ENCODE results near the gene NFXL1.
"Not testable (repeated sequence)": the region's sequence is repeated elsewhere in the genome, so short reads cannot be mapped to it uniquely, and the experiment has no call there.

The NFXL1 gene

DNA sequence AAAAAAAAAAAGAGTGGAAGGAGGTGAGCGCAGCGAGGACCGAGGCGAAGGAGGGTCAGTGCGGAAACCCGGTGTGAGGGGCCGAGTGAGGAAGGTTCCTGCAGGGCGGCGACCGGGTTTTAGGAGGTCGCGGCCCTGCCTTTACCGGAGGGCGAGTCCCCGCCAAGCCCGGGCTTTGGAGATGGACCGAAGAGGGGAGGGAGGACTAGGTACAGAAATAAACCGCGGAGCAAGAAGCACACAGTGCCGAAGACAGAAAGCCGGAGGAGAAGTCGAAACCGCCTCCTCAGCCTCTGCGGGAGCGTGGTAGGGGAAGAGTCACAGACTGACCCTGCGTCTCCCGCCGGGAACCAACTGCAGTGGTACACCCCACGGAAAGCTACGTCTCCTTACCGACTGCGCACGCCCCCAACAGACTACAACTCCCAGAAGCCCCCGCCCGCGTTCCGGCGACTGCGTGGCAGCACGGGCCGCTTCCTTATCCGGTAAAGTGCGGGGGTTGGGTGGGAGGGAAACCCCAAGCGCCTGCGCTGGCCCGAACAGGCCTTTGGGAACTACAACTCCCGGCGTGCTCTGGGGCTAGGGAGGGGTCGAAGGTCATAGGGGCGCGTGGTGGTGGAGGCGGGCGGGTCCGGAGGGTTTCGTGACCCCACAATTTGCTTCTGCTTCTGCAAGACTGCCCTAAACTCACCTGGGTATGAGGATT, at the start of gene NFXL1:
NFXL1 (minus strand) TSS at position 364 of the 706 bp plus-strand sequence. CDS start 380 bp downstream, outside the sequence.
- DNase-seq, result peak; percentile 75 to 99 (median 96)

DNA sequence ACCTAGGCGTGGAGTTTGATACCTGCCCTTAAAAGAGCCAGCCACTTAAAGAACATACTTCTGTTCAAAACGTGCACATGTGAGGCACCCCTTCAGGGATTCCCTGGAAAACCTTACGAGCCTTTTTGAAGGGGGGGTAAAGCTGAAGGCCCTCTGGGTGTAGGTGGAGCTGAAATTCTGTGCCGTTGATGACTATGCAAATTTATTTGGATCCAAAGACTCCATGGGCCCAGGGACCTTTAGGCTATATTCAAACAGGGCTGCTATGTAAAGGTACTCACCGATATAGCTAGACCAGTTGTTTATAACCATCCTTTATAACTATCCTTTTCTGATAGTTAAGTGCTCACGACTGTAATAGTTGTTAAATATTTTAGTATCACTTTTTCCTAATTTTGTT, 40.3 kb upstream of the NFXL1 start:
- DNase-seq, result no peak

DNA sequence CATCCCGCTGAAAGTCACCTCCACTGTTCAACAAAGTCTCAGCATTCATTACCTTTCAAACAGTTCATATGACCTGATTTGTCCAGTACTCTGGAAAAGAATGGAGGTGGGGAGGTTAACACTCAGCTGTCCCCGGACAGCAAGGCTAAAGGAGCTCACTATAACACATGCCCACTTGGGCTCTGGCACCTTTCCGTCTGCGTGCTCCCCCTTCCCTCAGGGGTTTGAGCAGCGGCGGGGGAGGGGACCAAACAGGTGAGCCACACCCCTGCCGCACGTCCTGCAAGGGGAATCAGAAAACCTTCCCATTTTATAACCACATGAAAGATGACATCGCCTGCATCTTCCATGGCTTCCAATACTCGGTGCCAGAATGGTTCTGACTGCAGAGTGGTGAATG, 39.9 kb upstream of the NFXL1 start:
- no peak for DNase-seq

DNA sequence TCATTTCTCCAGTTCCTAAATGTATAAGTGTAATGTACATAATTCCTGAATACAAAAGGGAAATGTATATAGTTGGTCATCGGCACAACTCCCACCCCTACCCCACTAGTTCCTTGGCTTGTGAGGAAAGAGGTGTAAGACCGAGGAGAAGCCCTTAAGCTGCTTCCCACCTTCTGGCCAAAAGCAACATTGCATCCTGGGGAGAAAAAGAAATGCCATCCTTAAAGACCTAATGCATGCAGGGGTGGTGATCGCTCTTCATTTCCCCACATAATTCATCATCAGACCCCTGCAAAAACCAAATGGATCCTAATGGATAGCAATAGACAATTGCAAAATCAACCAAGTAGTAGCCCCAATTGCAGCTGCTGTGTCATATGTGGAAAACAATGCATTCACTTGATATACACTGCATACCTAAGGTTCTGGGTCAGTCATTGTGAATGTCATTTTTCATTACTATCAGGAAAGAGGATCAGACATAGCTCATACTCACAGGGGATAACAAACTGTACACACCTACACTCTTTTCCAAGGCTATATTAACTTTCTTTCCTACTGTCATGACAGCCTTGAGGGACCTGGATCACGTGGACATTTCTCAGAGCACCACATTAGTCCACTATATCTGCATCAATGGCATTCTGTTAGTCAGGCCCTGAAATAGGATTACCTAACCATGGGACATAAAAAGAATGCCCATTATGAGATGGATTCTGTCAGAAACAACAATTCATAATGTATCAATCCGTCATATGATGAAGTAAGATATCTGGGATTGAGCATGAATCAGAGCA, 31.7 kb upstream of the NFXL1 start:
- no peak for DNase-seq

DNA sequence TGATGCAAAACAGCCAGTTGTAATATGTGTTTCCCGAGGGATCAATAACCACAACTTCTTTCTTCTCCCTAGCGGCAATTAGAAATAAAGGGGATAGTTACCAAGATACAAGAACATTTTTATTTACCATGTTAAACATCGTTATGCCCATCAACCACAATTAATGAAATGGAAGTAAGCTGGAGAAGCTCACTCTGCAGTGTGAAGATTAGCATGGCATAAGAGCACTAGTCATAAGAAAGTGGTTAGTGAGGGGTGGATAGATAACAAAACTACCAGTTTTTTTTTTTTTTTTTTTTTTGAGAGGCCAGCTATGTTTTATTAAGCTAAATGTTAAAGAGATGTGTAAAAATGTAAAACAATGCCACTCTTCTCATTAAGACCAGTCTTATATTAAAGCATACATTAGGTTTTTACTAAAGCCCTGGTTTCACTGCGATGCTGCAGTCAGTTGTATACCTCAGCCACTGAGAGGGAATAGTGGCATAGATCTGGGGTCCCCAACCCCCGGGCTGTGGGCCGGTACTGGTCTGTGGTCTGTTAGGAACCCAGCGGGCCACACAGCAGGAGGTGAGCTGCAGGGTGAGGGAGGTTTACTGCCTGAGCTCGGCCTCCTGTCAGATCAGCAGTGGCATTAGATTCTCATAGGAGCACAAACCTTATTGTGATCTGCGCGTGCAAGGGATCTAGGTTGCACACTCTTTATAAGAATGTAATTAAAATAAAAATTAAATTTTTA, 27.9 kb upstream of the NFXL1 start:
- no peak for DNase-seq

DNA sequence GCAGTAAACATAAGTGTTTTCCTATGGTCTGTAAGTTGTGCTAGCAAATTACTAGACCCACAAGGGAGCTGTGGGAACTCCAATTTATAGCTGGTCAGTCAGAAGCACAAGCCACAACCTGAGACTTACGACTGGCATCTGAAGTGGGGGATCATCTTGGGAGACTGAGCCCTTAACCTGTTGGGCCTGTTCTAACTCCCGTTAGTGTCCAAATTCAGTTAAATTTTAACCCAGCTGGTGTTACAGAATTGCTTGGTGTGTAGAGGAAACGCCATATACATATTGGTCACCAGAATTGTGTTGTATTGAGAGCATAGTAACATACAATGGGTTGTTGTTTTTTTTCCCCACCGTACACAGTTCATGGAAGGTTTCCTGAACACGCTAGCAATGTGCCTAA, 25.1 kb upstream of the NFXL1 start:
- DNase-seq, result no peak

DNA sequence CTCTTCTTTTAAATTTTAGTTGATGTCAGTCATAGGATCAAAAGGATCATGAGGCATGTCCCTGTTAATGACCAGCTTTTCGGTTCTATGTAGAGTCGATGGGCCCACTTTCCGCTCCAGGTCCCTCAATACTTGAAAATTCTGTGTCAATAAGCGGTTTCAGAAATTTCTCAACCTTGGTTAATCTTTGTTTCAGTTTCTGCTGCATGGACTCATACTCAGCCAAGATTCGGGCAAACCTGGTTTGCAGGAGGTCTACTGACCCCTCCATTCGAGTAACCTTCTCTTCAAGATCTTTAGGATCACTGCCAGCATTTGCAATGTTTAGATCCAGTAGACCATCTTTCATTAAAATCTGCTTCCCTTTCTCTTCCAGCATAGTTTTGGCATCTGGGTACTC, 22.0 kb upstream of the NFXL1 start:
- no peak for DNase-seq

DNA sequence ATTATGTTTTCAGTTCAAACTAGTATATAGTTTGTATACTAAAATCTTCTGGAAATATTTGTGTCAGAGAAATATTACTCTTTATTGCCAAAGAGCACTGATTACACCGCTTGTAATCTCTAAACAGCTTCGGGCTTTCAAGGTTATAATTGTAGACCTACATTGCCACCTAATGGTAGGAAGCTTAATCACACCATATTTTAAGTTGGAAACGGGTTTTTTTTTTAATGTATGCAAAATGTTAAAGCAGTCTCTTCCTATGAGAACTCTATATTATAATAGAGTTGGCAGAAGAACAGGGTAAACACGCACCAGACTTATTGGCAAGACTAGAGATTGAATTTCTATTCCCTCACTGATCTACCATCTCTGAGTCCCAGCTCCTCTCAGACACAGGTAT, 19.5 kb upstream of the NFXL1 start:
- DNase-seq, result peak in 1 of 56 donors; percentile 27

DNA sequence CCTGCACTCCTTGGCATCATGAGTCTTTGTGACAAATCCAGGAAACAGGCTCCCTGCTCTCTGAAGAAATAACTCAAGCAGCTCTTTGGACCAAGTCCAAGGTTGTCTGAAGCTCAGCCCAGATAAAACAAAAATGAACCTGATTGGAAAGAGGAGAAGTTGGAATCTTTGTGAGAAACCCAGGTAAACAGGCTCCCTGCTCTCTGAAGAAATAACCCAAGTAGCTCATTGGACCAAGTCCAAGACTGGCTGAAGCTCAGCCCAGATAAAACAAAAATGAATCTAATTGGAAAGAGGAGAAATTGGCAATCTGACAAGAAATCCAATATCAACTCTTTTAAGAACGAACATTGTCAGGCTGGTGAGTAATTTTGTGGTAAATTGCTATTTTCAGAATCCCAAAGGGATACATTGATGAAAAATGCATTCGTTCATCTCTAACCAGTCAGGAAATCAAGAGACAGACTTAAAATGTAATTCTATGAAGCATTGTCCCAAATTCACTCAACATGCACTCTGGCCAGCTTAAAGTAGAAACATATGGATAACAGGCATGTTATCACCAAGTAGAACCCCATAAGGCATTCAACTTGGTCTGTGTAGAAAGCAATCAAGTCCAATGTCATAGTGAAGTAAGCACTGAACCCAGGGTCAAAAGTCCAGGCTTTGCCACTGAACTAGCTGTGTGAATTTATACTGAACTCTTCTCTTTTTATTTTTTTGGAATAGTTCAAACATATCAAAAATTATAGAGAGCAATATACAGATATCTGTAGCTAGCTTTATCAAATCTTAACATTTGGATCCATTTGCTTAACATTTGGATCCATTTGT, 16.8 kb upstream of the NFXL1 start:
- DNase-seq, result no peak

DNA sequence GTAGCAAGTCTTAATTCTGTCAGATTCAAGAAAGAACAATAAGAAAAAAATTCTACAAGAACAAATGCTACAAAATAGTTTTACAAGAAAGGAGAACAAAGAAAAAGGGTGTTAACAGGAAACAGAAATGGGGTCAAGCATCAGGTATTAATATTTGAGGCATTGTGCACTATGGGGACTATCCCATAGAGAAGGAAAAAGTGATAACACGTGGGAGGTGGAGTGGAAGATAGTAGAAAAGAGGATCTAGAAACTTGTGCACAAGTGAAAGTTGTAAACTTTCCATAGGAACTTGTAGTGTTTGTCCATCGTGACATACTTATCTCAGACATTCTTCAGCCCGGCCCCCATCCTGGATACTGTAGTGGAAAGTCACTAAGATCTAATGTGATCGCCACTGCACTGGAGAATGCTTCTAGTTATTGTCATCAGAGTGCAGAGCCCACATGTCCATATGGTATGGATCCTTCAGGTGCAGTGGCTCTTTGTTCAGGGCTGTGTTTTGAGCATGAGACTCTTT, 15.4 kb upstream of the NFXL1 start:
- DNase-seq, result no peak

DNA sequence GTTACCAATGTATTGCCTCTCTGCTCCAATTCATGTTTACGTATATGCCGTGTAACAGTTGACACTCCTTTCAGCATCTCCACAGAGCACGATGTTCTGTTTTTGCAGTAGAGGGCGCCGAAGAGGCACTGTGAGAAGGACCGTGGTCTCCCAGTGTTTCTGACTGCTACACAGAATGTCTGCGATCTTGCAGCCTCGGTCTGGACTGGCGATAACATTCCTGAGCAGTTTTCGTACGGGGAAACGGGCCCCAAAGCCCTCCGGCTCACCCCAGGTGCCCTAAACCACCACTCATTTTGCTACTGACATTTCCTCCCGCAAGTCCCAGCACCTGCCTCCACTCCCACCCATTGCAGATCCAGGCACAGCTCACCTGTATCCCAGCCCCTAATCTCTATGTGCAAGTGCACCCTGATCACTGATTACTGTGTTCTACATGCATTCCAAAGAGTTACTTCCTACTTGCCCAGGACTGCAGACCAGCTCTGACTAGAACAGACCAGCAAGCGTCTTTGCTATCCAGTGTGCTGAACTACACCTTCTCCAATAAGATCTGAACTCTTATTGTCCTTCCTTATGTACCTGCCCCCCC, 12.4 kb upstream of the NFXL1 start:
- DNase-seq, result peak in 37 of 56 donors; percentile 0 to 56 (median 14)

DNA sequence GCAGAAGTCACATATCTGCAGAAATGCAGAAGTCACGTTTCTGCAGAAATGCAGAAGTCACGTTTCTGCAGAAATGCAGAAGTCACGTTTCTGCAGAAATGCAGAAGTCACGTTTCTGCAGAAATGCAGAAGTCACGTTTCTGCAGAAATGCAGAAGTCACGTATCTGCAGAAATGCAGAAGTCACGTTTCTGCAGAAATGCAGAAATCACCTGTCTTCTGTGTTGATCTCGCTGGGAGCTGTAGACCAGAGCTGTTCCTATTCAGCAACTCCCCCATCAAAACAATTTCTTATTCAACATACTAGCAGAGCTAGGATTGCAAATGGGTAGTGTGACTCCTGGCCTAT, 8.9 kb upstream of the NFXL1 start:
- DNase-seq, result not testable (repeated sequence)

DNA sequence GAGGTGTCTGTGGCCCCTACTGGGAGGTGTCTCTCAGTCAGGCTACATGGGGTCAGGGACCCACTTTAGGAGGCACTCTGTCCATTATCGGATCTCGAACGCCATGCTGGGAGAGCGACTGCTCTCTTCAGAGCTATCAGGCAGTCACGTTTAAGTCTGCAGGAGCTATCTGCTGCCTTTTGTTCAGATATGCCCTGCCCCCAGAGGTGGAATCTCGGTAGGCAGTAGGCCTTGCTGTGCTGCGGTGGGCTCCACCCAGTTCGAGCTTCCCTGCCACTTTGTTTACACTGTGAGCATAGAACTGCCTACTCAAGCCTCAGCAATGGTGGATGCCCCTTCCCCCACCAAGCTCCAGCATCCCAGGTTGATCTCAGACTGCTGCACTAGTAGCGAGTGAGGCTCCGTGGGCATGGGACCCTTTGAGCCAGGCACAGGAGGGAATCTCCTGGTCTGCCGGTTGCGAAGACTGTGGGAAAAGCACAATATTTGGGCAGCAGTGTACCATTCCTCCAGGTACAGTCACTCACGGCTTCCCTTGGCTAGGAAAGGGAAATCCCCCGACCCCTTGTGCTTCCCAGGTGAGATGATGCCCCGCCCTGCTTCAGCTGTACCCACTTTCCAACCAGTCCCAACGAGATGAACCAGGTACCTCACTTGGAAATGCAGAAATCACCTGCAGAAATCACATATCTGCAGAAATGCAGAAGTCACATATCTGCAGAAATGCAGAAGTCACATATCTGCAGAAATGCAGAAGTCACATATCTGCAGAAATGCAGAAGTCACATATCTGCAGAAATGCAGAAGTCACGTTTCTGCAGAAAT, 8.3 kb upstream of the NFXL1 start:
- DNase-seq, result not testable (repeated sequence)

DNA sequence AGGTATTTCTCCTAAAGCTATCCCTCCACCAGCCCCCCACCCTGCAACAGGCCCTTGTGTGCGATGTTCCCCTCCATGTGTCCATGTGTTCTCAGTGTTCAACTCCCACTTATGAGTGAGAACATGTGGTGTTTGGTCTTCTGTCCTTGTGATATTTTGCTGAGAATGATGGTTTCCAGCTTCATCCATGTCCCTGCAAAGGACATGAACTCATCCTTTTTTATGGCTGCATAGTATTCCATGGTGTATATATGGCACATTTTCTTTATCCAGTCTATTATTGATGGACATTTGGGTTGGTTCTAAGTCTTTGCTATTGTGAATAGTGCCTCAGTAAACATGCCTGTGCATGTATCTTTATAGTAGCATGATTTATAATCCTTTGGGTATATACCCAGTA, 2.8 kb upstream of the NFXL1 start:
- DNase-seq, result not testable (repeated sequence)

DNA sequence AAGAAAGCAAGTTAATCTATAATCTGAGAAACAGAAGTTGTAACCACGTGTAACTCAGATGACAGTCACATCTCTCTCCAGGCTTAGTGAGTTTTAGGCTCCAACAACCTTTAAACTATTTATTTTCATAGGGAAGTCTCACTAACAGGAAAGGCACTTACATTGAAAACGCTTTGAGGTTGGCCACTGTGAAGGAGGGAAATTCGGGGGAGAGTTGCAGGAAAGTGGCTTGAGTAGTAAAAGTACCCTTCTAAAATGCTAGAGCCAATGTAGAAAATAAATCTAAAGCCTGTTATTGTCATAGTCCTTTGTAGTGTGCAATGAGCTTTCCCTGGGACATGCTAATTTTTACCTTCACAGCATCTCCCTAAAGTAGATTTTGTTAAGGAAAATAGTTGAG, 995 bp upstream of the NFXL1 start:
- DNase-seq, result no peak

DNA sequence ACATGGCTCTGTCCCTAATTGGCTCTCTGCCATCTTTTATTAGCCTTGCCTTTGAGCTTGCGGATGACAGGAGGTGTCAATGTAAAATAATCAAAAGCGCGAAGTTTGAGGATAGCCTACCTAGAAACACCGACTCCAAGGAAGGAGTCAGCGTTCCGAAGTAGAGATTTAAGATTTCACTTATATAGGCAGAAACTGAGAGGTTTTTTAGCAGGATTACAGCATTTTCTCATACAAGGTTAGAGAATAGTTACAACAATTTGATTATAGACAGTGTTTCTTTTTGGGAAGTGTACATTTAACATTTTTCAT, 499 bp upstream of the NFXL1 start:
- no peak for DNase-seq

DNA sequence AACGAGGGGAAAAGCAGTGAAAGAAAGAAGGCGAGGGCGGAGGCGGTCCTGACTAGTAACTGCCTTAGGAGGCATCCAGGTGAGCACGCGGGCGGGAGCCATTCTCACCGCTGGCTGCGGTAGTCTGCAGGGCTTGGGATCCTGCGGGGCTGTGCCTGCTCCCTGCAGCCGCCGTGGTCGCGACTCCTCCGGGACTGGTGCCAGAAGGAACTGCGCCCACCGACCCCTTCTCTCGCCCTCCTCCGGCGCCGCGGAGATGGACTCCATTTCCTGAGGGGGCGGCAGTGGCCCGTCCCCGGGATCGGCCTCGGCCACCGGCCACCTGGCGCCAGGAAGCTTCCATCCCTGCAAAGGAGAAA, 543 bp downstream of the NFXL1 start:
- peak in 27 of 56 donors; percentile 2 to 64 (median 34) for DNase-seq

DNA sequence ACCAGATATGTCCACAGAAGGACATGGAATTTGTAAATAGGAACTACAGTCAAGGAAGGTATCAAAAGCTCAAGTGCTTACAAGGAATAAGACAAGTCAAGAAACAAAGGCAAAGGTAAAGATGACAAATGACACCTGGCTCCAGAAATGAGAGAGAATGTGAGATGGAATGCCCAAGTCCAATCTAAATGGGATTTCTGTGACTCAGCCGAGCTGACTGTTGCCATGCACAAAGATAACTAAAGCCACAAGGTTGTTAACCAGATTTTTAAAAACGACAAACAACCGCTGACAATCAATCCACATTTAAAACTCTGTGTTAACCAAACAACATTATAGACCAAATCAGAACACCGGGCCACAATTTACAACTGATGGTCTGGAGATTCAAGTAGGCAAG, 1.1 kb downstream of the NFXL1 start:
- DNase-seq, result no peak

DNA sequence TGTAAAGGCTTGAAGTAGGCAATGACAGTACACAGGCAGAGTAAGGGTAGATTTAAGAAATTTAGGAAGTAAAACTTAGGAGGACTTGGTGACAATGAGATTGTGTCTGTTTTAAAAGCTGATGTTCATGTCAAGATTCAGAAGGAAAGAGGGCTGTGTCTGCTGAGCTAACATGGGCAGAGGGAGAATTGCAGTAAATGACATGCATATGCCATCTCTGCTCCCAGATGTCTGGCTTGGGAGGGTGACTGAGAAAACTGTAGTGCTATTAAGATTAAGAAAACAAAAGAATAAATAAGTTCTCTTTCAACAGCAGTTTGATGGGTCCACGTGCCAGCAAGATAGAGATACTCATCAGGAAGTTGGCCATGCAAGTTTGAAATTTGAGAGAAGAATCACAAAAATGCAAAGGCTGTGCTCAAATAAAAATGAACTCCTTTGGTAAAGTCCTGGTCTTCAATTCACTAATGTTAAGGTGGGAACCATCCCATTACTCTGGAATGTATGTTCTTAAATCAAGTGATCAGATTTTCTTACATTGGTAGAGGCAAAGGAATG, 7.2 kb downstream of the NFXL1 start:
- no peak for DNase-seq

DNA sequence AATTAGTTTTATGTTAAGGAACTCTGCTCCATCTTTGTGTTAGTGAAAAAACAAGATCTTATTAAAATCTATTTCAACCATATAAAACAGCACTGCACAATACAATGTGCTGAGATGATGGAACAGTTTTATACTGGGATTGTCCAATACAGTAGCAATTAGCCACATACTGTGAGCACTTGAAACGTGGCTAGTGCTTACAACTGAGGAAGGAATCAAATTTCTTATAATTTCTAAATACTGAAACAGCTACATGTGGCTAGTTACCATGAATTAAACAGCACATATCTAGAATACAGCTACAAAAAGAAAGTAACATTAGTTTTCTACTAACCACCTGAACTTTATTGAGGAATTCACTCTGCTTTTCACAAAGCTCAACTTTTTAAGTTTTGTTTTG, 14.7 kb downstream of the NFXL1 start:
- DNase-seq, result no peak
